ENCODE data around the gene ITGA4.

The ITGA4 gene

DNA sequence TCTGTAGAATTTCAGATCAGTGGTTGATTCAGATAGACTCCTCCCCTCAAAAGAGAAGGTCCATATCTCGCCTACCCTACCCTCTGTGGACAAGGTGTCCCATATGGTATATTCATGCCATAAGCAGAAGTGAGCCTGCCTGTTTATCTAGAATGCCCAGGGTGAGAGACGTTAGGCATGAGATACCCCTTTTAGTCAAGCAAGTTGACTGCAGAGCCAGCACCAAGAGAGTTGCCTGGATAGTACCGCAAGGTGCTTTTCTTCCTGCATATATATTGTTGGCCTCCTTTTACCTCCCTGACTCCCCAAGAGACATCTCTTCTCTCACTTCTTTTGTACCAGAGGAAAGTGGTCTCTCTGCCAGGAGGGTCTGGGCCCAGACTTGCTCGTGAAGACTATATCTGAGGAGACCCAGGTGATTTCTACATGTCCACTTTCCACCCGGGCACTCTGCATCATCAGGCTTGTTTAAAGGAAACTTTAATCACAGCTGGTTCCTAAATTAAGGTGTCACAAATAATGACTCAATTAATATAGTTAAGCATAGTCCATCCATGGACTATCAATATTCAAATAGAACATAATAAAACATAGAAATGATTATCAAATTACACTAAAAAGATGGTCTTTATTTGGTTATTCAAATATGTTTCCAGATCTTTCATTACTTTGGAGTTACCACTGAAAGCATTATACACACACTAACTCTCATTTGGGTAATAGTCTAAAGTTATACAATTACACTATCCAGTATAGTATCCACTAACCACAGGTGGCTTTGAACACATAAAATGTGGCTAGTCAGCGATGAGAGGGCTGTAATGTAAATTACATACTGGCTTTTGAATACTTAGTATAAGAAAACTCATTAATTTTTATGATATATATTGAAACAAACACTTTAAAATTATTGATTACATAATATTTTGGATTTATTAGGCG is 4.1 kb downstream of the ITGA4 start:
- no peak overlapping the region for H3K9ac ChIP-seq (ENCODE audit: low read length)
- no peak overlapping the region for H3K23ac ChIP-seq (ENCODE audit: low read length)
- no peak overlapping the region for H2AK5ac ChIP-seq (ENCODE audit: low read length)
- no peaks in the 10 kb centered on the region for H3K79me2 ChIP-seq (ENCODE audit: control insufficient read depth, insufficient read depth, low read length)
- H2BK15ac ChIP-seq (replicated peaks; ENCODE audit: low read depth) = no peak overlapping the region
- peaks cover 13% of the 10 kb centered on the region for H3K27me3 ChIP-seq (ENCODE audit: insufficient read depth, low read length, poor library complexity)
- no peaks in the 10 kb centered on the region for H3K79me1 ChIP-seq (ENCODE audit: low read length)
- no peak overlapping the region for H3K56ac ChIP-seq (ENCODE audit: low read length)
- H3K18ac ChIP-seq (ENCODE audit: low read length) = no peak overlapping the region
- H2BK120ac ChIP-seq (ENCODE audit: low read depth, low read length) = no peak overlapping the region
- no peak overlapping the region for H4K5ac ChIP-seq (ENCODE audit: low read length)
- H3K4me1 ChIP-seq (ENCODE audit: control insufficient read depth, low read depth, low read length) = peaks cover 3% of the 10 kb centered on the region
- DNase-seq = no peak
- H3K4ac ChIP-seq (ENCODE audit: low read depth, low read length) = no peak overlapping the region
- H3K4me2 ChIP-seq (ENCODE audit: low read length) = no peak overlapping the region
- H3K27ac ChIP-seq (ENCODE audit: low read depth, low read length) = no peak overlapping the region
- H3K4me3 ChIP-seq (ENCODE audit: low read length) = no peak overlapping the region
- no peaks in the 10 kb centered on the region for H3K36me3 ChIP-seq (ENCODE audit: control insufficient read depth, insufficient read depth, low read length)
- WGBS (ENCODE audit: extremely low coverage, insufficient coverage, low lambda C conversion rate) = 100% methylated on average over 1 of the region's 7 CpGs
- H2BK5ac ChIP-seq (ENCODE audit: low read length) = no peak overlapping the region
- no peak overlapping the region for H4K8ac ChIP-seq (ENCODE audit: low read depth, low read length)

- H2BK15ac ChIP-seq (replicated peaks; ENCODE audit: low read depth) = no peak overlapping the region
- H3K4me1 ChIP-seq (ENCODE audit: control insufficient read depth, low read depth, low read length) = no peaks in the 10 kb centered on the region
- no peak overlapping the region for H4K8ac ChIP-seq (ENCODE audit: low read depth, low read length)
- H3K4ac ChIP-seq (ENCODE audit: low read depth, low read length) = no peak overlapping the region
- H3K23ac ChIP-seq (ENCODE audit: low read length) = no peak overlapping the region
- no peaks in the 10 kb centered on the region for H3K36me3 ChIP-seq (ENCODE audit: control insufficient read depth, insufficient read depth, low read length)
- no peak overlapping the region for H3K27ac ChIP-seq (ENCODE audit: low read depth, low read length)
- H3K79me2 ChIP-seq (ENCODE audit: control insufficient read depth, insufficient read depth, low read length) = no peaks in the 10 kb centered on the region
- no peak overlapping the region for H2AK5ac ChIP-seq (ENCODE audit: low read length)
- no peak overlapping the region for H2BK5ac ChIP-seq (ENCODE audit: low read length)
- WGBS (ENCODE audit: extremely low coverage, insufficient coverage, low lambda C conversion rate) = no CpG with 5 or more reads among the region's 1 CpG
- no peak for DNase-seq
- H3K4me2 ChIP-seq (ENCODE audit: low read length) = no peak overlapping the region
- H4K5ac ChIP-seq (ENCODE audit: low read length) = no peak overlapping the region
- no peak overlapping the region for H3K4me3 ChIP-seq (ENCODE audit: low read length)
- H3K18ac ChIP-seq (ENCODE audit: low read length) = no peak overlapping the region
- H3K79me1 ChIP-seq (ENCODE audit: low read length) = no peaks in the 10 kb centered on the region
- no peak overlapping the region for H3K56ac ChIP-seq (ENCODE audit: low read length)
- H3K27me3 ChIP-seq (ENCODE audit: insufficient read depth, low read length, poor library complexity) = peaks cover 13% of the 10 kb centered on the region
- H3K9ac ChIP-seq (ENCODE audit: low read length) = no peak overlapping the region
- no peak overlapping the region for H2BK120ac ChIP-seq (ENCODE audit: low read depth, low read length)
Measured at GRCh38 chr2:181462033-181462432, 4.8 kb downstream of the ITGA4 start.

DNA sequence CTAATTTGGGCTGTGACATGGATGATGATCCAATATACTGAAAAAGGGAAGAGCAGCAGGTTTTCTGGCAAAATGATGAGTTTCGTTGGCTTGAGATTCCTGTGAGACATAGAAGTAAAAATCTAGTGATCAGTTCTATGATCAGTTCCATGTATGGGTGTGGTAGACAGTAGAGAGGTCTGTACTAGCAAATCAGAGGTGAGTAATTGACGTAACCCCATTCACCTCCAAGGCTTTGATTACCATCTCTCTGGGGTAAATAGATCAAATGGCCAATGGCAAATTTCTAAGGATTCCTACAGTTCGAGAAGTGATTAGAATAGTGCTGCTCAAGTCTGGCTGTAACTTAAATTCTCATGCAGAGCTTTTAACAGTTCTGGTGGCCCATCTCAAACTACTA is 6.4 kb downstream of the ITGA4 start:
- no peak overlapping the region for H4K5ac ChIP-seq (ENCODE audit: low read length)
- no peaks in the 10 kb centered on the region for H3K79me1 ChIP-seq (ENCODE audit: low read length)
- DNase-seq = no peak
- no peak overlapping the region for H4K8ac ChIP-seq (ENCODE audit: low read depth, low read length)
- WGBS (ENCODE audit: extremely low coverage, insufficient coverage, low lambda C conversion rate) = no CpG with 5 or more reads among the region's 3 CpGs
- no peak overlapping the region for H2AK5ac ChIP-seq (ENCODE audit: low read length)
- H3K18ac ChIP-seq (ENCODE audit: low read length) = no peak overlapping the region
- H3K4me3 ChIP-seq (ENCODE audit: low read length) = no peak overlapping the region
- H3K36me3 ChIP-seq (ENCODE audit: control insufficient read depth, insufficient read depth, low read length) = no peaks in the 10 kb centered on the region
- H3K4me1 ChIP-seq (ENCODE audit: control insufficient read depth, low read depth, low read length) = no peaks in the 10 kb centered on the region
- H3K56ac ChIP-seq (ENCODE audit: low read length) = no peak overlapping the region
- H3K9ac ChIP-seq (ENCODE audit: low read length) = no peak overlapping the region
- H3K79me2 ChIP-seq (ENCODE audit: control insufficient read depth, insufficient read depth, low read length) = no peaks in the 10 kb centered on the region
- H2BK120ac ChIP-seq (ENCODE audit: low read depth, low read length) = no peak overlapping the region
- H3K4me2 ChIP-seq (ENCODE audit: low read length) = no peak overlapping the region
- peaks cover 5% of the 10 kb centered on the region for H3K27me3 ChIP-seq (ENCODE audit: insufficient read depth, low read length, poor library complexity)
- no peak overlapping the region for H2BK5ac ChIP-seq (ENCODE audit: low read length)
- no peak overlapping the region for H3K27ac ChIP-seq (ENCODE audit: low read depth, low read length)
- no peak overlapping the region for H3K23ac ChIP-seq (ENCODE audit: low read length)
- H2BK15ac ChIP-seq (replicated peaks; ENCODE audit: low read depth) = no peak overlapping the region
- no peak overlapping the region for H3K4ac ChIP-seq (ENCODE audit: low read depth, low read length)

DNA sequence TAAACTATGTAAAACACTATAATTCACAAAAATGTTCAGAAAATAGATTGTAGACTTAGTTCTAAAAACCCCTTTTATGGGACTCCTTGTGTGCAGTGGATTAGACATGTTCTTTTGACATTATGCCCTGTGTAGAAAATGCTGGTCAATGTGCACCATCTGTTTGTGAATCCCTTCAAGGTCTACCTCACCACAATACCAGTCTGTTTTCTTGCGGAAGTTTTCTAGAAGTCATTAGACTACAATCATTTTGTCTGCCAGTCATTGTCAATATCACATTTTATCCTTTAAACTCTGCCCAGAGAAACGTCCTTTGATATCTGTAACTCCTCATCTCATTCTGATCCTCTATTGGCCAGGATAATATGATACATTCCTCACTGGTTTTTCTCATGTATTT is 7.8 kb downstream of the ITGA4 start:
- H3K4me2 ChIP-seq (ENCODE audit: low read length) = no peak overlapping the region
- no peaks in the 10 kb centered on the region for H3K79me2 ChIP-seq (ENCODE audit: control insufficient read depth, insufficient read depth, low read length)
- H3K4me3 ChIP-seq (ENCODE audit: low read length) = no peak overlapping the region
- H2BK15ac ChIP-seq (replicated peaks; ENCODE audit: low read depth) = no peak overlapping the region
- DNase-seq = no peak
- H3K56ac ChIP-seq (ENCODE audit: low read length) = no peak overlapping the region
- H2BK120ac ChIP-seq (ENCODE audit: low read depth, low read length) = no peak overlapping the region
- H3K36me3 ChIP-seq (ENCODE audit: control insufficient read depth, insufficient read depth, low read length) = no peaks in the 10 kb centered on the region
- H3K18ac ChIP-seq (ENCODE audit: low read length) = no peak overlapping the region
- no peak overlapping the region for H4K8ac ChIP-seq (ENCODE audit: low read depth, low read length)
- no peak overlapping the region for H3K27ac ChIP-seq (ENCODE audit: low read depth, low read length)
- H2BK5ac ChIP-seq (ENCODE audit: low read length) = no peak overlapping the region
- no peak overlapping the region for H2AK5ac ChIP-seq (ENCODE audit: low read length)
- H3K23ac ChIP-seq (ENCODE audit: low read length) = no peak overlapping the region
- H3K27me3 ChIP-seq (ENCODE audit: insufficient read depth, low read length, poor library complexity) = no peaks in the 10 kb centered on the region
- no CpG with 5 or more reads among the region's 2 CpGs for WGBS (ENCODE audit: extremely low coverage, insufficient coverage, low lambda C conversion rate)
- H3K9ac ChIP-seq (ENCODE audit: low read length) = no peak overlapping the region
- no peak overlapping the region for H3K4ac ChIP-seq (ENCODE audit: low read depth, low read length)
- H3K79me1 ChIP-seq (ENCODE audit: low read length) = no peaks in the 10 kb centered on the region
- no peaks in the 10 kb centered on the region for H3K4me1 ChIP-seq (ENCODE audit: control insufficient read depth, low read depth, low read length)
- H4K5ac ChIP-seq (ENCODE audit: low read length) = no peak overlapping the region

DNA sequence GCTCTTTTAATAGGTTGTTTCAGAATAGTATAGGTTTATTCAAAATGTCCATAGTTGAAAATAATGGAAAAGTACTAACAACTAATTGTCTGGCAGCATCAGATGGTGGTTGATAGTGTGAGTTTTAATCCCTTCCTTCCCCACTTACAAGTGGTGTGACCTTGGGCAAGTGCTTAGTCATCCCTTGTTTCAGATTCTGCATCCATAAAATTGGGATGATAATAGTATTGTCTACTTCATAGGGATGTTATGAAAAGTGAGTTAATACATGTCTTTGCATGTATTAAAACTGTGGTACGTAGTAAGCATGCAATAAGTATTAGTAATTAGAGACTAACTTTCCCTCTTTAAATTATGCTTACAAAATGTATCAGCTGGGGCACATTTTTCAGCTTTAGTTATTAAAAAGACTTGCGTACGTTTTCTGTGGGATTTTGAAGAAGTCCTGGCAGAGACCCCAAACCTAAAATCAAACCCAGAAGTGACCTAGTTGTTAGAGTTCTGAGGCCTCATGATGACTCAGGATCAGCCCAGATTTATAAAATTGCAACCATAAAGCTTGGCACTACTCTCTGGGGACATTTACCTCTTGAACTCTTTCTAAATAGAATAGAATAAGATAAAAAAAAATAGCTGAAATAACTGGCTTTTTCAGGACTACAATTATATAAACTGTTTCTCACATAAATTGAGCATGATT is 8.6 kb downstream of the ITGA4 start:
- H3K79me1 ChIP-seq (ENCODE audit: low read length) = no peaks in the 10 kb centered on the region
- H3K4me3 ChIP-seq (ENCODE audit: low read length) = no peak overlapping the region
- H3K56ac ChIP-seq (ENCODE audit: low read length) = no peak overlapping the region
- H2BK15ac ChIP-seq (replicated peaks; ENCODE audit: low read depth) = no peak overlapping the region
- no peaks in the 10 kb centered on the region for H3K36me3 ChIP-seq (ENCODE audit: control insufficient read depth, insufficient read depth, low read length)
- no peak overlapping the region for H2BK5ac ChIP-seq (ENCODE audit: low read length)
- no CpG with 5 or more reads among the region's 3 CpGs for WGBS (ENCODE audit: extremely low coverage, insufficient coverage, low lambda C conversion rate)
- no peak overlapping the region for H3K9ac ChIP-seq (ENCODE audit: low read length)
- H3K27me3 ChIP-seq (ENCODE audit: insufficient read depth, low read length, poor library complexity) = no peaks in the 10 kb centered on the region
- no peak overlapping the region for H3K23ac ChIP-seq (ENCODE audit: low read length)
- DNase-seq = peak; percentile 4
- no peaks in the 10 kb centered on the region for H3K79me2 ChIP-seq (ENCODE audit: control insufficient read depth, insufficient read depth, low read length)
- H4K5ac ChIP-seq (ENCODE audit: low read length) = no peak overlapping the region
- H3K4ac ChIP-seq (ENCODE audit: low read depth, low read length) = no peak overlapping the region
- H3K18ac ChIP-seq (ENCODE audit: low read length) = no peak overlapping the region
- no peaks in the 10 kb centered on the region for H3K4me1 ChIP-seq (ENCODE audit: control insufficient read depth, low read depth, low read length)
- no peak overlapping the region for H2BK120ac ChIP-seq (ENCODE audit: low read depth, low read length)
- no peak overlapping the region for H3K4me2 ChIP-seq (ENCODE audit: low read length)
- no peak overlapping the region for H3K27ac ChIP-seq (ENCODE audit: low read depth, low read length)
- H4K8ac ChIP-seq (ENCODE audit: low read depth, low read length) = no peak overlapping the region
- no peak overlapping the region for H2AK5ac ChIP-seq (ENCODE audit: low read length)
